H1 (cell line): ENCODE results near the gene FBXO30. TPM values are rescaled to one million over a fixed set of nuclear protein-coding genes. Genes with fewer than 3 reads are reported as not detected.

Source experiments
- CTCF ChIA-PET: fragments of 300-600 bp; sonication (Branson Sonifier 250); formaldehyde crosslinking; loops from one replicate; lab custom pipeline; 2021; ENCODE audit not compliant: partially characterized antibody; lab: Charles Lee
- POLR2A ChIA-PET: fragments of 300-600 bp; sonication (Branson Sonifier 250); formaldehyde crosslinking; loops from one replicate; lab custom pipeline; 2021; ENCODE audit warnings: inconsistent platforms; ENCODE audit not compliant: partially characterized antibody; lab: Charles Lee
- DNase-seq, 2 experiments: peaks; one replicate each; pipeline versions ENCODE4 v3.0.0 to v3.0.0-alpha.2; 2010 to 2022; ENCODE audit warnings: low spot score in 2 of 2, low read depth in 1 of 2, mixed read lengths in 1 of 2
- FAIRE-seq: peaks from 2 replicates; lab custom pipeline; 2011; peaks lifted over from hg19 to GRCh38; lab: Jason Lieb, UNC
- H2AFZ ChIP-seq: 2 replicates; pipeline ENCODE4 v1.8.1; 2012; ENCODE audit warnings: low read length, inconsistent platforms
- H2AK5ac ChIP-seq: 2 replicates; pipeline ENCODE4 v1.6.1; 2013; ENCODE audit warnings: low read depth, low read length
- H2BK120ac ChIP-seq: replicated peaks from 2 replicates; pipeline ENCODE3; 2013; ENCODE audit warnings: low read depth, low read length, inconsistent platforms
- H2BK12ac ChIP-seq: 2 replicates; pipeline ENCODE4 v1.6.1; 2013; ENCODE audit warnings: low read depth, low read length
- H2BK15ac ChIP-seq: 2 replicates; pipeline ENCODE4 v1.6.1; 2013; ENCODE audit warnings: low read length
- H2BK20ac ChIP-seq: 2 replicates; pipeline ENCODE4 v1.6.1; 2013; ENCODE audit warnings: low read length
- H2BK5ac ChIP-seq: 2 replicates; pipeline ENCODE4 v1.6.1; 2013; ENCODE audit warnings: low read depth, low read length
- H3K14ac ChIP-seq: 2 replicates; pipeline ENCODE4 v1.6.1; 2013; ENCODE audit warnings: inconsistent platforms; ENCODE audit not compliant: insufficient read length
- H3K18ac ChIP-seq: 2 replicates; pipeline ENCODE4 v1.6.1; 2013; ENCODE audit warnings: low read length; ENCODE audit errors: extremely low read depth
- H3K23ac ChIP-seq: 2 replicates; pipeline ENCODE4 v1.6.1; 2013; ENCODE audit warnings: inconsistent platforms; ENCODE audit not compliant: insufficient read length
- H3K23me2 ChIP-seq: 2 replicates; pipeline ENCODE4 v1.6.1; 2013; ENCODE audit warnings: low read depth, low read length
- H3K27ac ChIP-seq: 2 replicates; pipeline ENCODE4 v1.6.1; 2011; ENCODE audit warnings: low read depth, low read length, inconsistent platforms
- H3K27me3 ChIP-seq, 4 experiments: replicated peaks in 1 of 4; 1 replicate in 1 of 4; 2 replicates in 3 of 4; pipeline versions ENCODE4 v1.6.1 to v1.8.1; 2011 to 2013; ENCODE audit warnings: low read length in 3 of 4, mild to moderate bottlenecking in 3 of 4, inconsistent platforms in 2 of 4, mixed read lengths in 2 of 4, moderate library complexity in 1 of 4; ENCODE audit not compliant: control insufficient read depth in 3 of 4, insufficient read depth in 3 of 4; ENCODE audit errors: extremely low read depth in 1 of 4
- H3K36me3 ChIP-seq, 4 experiments: 2 replicates each; pipeline versions ENCODE4 v1.6.1 to v1.8.1; 2011 to 2013; ENCODE audit warnings: mild to moderate bottlenecking in 4 of 4, low read length in 3 of 4, moderate library complexity in 2 of 4, control low read depth in 1 of 4, inconsistent platforms in 1 of 4; ENCODE audit not compliant: insufficient read depth in 4 of 4, control insufficient read depth in 2 of 4
- H3K4ac ChIP-seq: replicated peaks from 2 replicates; pipeline ENCODE3; 2013; ENCODE audit warnings: low read length, low read depth, mixed read lengths, inconsistent platforms; ENCODE audit not compliant: insufficient read length
- H3K4me1 ChIP-seq, 4 experiments: replicated peaks in 1 of 4; 1 replicate in 1 of 4; 2 replicates in 3 of 4; pipeline versions ENCODE4 v1.6.1 to v1.8.1; 2011 to 2013; ENCODE audit warnings: low read length in 3 of 4, inconsistent platforms in 2 of 4, mixed read lengths in 1 of 4; ENCODE audit not compliant: insufficient read depth in 4 of 4, control insufficient read depth in 3 of 4
- H3K4me2 ChIP-seq, 2 experiments: 2 replicates each; pipeline versions ENCODE4 v1.6.1 to v1.8.1; 2011 to 2013; ENCODE audit warnings: low read depth in 2 of 2, low read length in 2 of 2, control low read depth in 1 of 2, inconsistent platforms in 1 of 2, mild to moderate bottlenecking in 1 of 2; ENCODE audit not compliant: insufficient read depth in 1 of 2
- H3K4me3 ChIP-seq, 4 experiments: fragments of 200-600, 300-600 bp in 1 of 4; sonication (generic), shearing (Covaris generic), sonication (Bioruptor Twin) in 1 of 4; 2 replicates each; pipeline versions ENCODE4 v1.5.1 to v1.8.1; 2011 to 2016; ENCODE audit warnings: low read length in 4 of 4, low read depth in 3 of 4, control low read depth in 2 of 4, inconsistent platforms in 2 of 4, mild to moderate bottlenecking in 2 of 4, mixed read lengths in 1 of 4, moderate library complexity in 1 of 4; ENCODE audit not compliant: insufficient read depth in 2 of 4; ENCODE audit errors: extremely low read depth in 1 of 4
- H3K56ac ChIP-seq: replicated peaks from 2 replicates; pipeline ENCODE3; 2013; ENCODE audit warnings: low read depth, mild to moderate bottlenecking, mixed read lengths, low read length, inconsistent platforms; ENCODE audit not compliant: insufficient read length
- H3K79me1 ChIP-seq: 2 replicates; pipeline ENCODE4 v1.6.1; 2013; ENCODE audit warnings: low read depth, low read length, control low read depth
- H3K79me2 ChIP-seq, 2 experiments: 2 replicates each; pipeline versions ENCODE4 v1.6.1 to v1.8.1; 2012 to 2013; ENCODE audit warnings: low read length in 2 of 2, mild to moderate bottlenecking in 2 of 2, inconsistent platforms in 1 of 2; ENCODE audit not compliant: insufficient read depth in 2 of 2, control insufficient read depth in 1 of 2
- H3K9ac ChIP-seq, 4 experiments: replicated peaks in 1 of 4; 1 replicate in 1 of 4; 2 replicates in 3 of 4; pipeline versions ENCODE4 v1.6.1 to v1.8.1; 2011 to 2013; ENCODE audit warnings: low read depth in 3 of 4, low read length in 3 of 4, control low read depth in 2 of 4, mild to moderate bottlenecking in 2 of 4, moderate library complexity in 2 of 4, inconsistent platforms in 1 of 4; ENCODE audit errors: extremely low read depth in 1 of 4
- H3K9me3 ChIP-seq, 2 experiments: 2 replicates each; pipeline versions ENCODE4 v1.6.1 to v1.8.1; 2012 to 2013; ENCODE audit warnings: mild to moderate bottlenecking in 2 of 2, moderate library complexity in 2 of 2, control low read depth in 1 of 2, inconsistent platforms in 1 of 2, low read depth in 1 of 2, low read length in 1 of 2, mixed read lengths in 1 of 2; ENCODE audit not compliant: insufficient read depth in 2 of 2
- H4K20me1 ChIP-seq, 2 experiments: replicated peaks in 1 of 2; 2 replicates each; pipeline versions ENCODE3 to v1.8.1; 2011 to 2013; ENCODE audit warnings: inconsistent platforms in 2 of 2, low read length in 2 of 2, mild to moderate bottlenecking in 1 of 2; ENCODE audit not compliant: insufficient read depth in 2 of 2, control insufficient read depth in 1 of 2
- H4K5ac ChIP-seq: 2 replicates; pipeline ENCODE4 v1.6.1; 2013; ENCODE audit warnings: low read length, low read depth, mixed read lengths, inconsistent platforms; ENCODE audit not compliant: insufficient read length
- H4K8ac ChIP-seq: 2 replicates; pipeline ENCODE4 v1.8.0; 2013; ENCODE audit warnings: mild to moderate bottlenecking, moderate library complexity, low read length, inconsistent platforms; ENCODE audit not compliant: insufficient read depth; ENCODE audit errors: extremely low read depth
- H4K91ac ChIP-seq: replicated peaks from 2 replicates; pipeline ENCODE3; 2013; ENCODE audit warnings: low read length, mixed read lengths, inconsistent platforms; ENCODE audit not compliant: insufficient read length
- ATF3 ChIP-seq: IDR thresholded peaks from 2 replicates; pipeline ENCODE4 v1.6.1; 2011; ENCODE audit warnings: low read depth, mild to moderate bottlenecking, low read length; ENCODE audit not compliant: insufficient read depth
- MAX ChIP-seq: IDR thresholded peaks from 2 replicates; pipeline ENCODE4 v1.6.1; 2012; ENCODE audit warnings: inconsistent platforms
- POLR2AphosphoS5 ChIP-seq: IDR thresholded peaks from 2 replicates; pipeline ENCODE4 v1.6.1; 2011; ENCODE audit warnings: low read depth, low read length
- RBBP5 ChIP-seq: IDR thresholded peaks from 2 replicates; pipeline ENCODE4 v1.7.1; 2012; ENCODE audit warnings: low read depth, mild to moderate bottlenecking, inconsistent platforms, low read length, moderate library complexity, borderline replicate concordance
- RNF2 ChIP-seq: fragments of 200-900, 300-1000 bp; sonication (generic); IDR thresholded peaks from 2 replicates; pipeline ENCODE4 v1.7.1; 2016; ENCODE audit warnings: borderline replicate concordance, low read depth, mild to moderate bottlenecking, antibody characterized with exemption, low read length; ENCODE audit not compliant: poor library complexity, severe bottlenecking; ENCODE audit errors: missing control alignments
- SIX5 ChIP-seq: IDR thresholded peaks from 2 replicates; pipeline ENCODE4 v1.6.1; 2011; ENCODE audit warnings: mild to moderate bottlenecking, low read depth, low read length
- TCF12 ChIP-seq: IDR thresholded peaks from 2 replicates; pipeline ENCODE4 v1.6.1; 2011; ENCODE audit warnings: low read depth, mild to moderate bottlenecking, low read length
- polyA plus RNA-seq, 7 experiments: library from polyadenylated mRNA; depleted of rRNA in 3 of 7; stranded (reverse) in 5 of 7; unstranded in 2 of 7; fragments of >200 nt in 5 of 7; fragments of 200-250 nt in 2 of 7; gene quantifications; 1 replicate in 5 of 7; 2 replicates in 1 of 7; 4 replicates in 1 of 7; pipeline versions ENCODE4 v1.2.1 to v1.2.3, GENCODE V29; 2011 to 2013; ENCODE audit warnings: missing spikeins in 2 of 7, mixed read lengths in 2 of 7
- total RNA-seq: library from RNA; stranded (reverse); fragmentation: NEBNext Ultra II Directional; extraction: Animal tissue kit (Norgen Biotek cat#: 25700); gene quantifications from 2 replicates; pipeline ENCODE4 v1.2.1, GENCODE V29; 2021

FBXO30 gene
- total and polyA plus RNA-seq, 2 of the 8 experiments (the other 6 are each of a cell fraction or from before 2014, with no cell fraction given): 3.9 to 18.3 TPM

GRCh38 chr6:145809211-145809610, 5.4 kb downstream of the FBXO30 start:
- Histone ChIP-seq H3K36me3 (peaks cover 3 to 20% (median 15%) of the 10 kb centered on the region in 4 experiments; a peak in 6 of 8 replicates), H2AFZ (no peak overlapping the region), H3K79me2 (peaks cover 18 to 99% of the 10 kb centered on the region in 2 experiments), H3K56ac (no peak overlapping the region), H2AK5ac (no peak overlapping the region), H2BK5ac (no peak overlapping the region), H3K9me3 (no peaks in the 10 kb centered on the region), H3K4me1 (peaks cover 0 to 3% (median 1%) of the 10 kb centered on the region in 4 experiments; a peak in 2 of 7 replicates), H3K23me2 (no peaks in the 10 kb centered on the region; the same call in 1 of the 2 replicates), H2BK20ac (no peak overlapping the region), H3K14ac (no peak overlapping the region), H2BK15ac (no peak overlapping the region), H2BK12ac (no peak overlapping the region), H4K5ac (no peak overlapping the region), H3K27ac (no peak overlapping the region), H3K9ac (no peak overlapping the region), H3K4me3 (no peak overlapping the region), H3K18ac (no peak overlapping the region), H3K4ac (no peak overlapping the region), H2BK120ac (no peak overlapping the region), H3K4me2 (no peak overlapping the region), H3K27me3 (no peaks in the 10 kb centered on the region), H3K23ac (no peak overlapping the region), H4K8ac (no peak overlapping the region), H4K91ac (no peak overlapping the region), H3K79me1 (no peaks in the 10 kb centered on the region; the same call in 1 of the 2 replicates), H4K20me1 (peaks cover 8 to 14% of the 10 kb centered on the region in 2 experiments)
- ChIA-PET CTCF (interaction anchor here (0.9 kb wide), 1 partner anchor 79 kb away, joined by 3 read pairs; no protein-coding TSS in a partner anchor), POLR2A (interaction anchor here (1.2 kb wide), 1 partner anchor 8 kb away, joined by 5 read pairs; no protein-coding TSS in a partner anchor)
- DNase-seq (no peak), FAIRE-seq (no peak)
- TF ChIP-seq TCF12 (no peak), SIX5 (no peak), POLR2AphosphoS5 (no peak), RNF2 (no peak), MAX (no peak), ATF3 (no peak), RBBP5 (no peak)
